Kidney tubule cell (primary cell): ENCODE data around the gene GAMT.

Experiments
- DNase-seq: peaks from one replicate; pipeline ENCODE4 v3.0.0-alpha.2; 2018; ENCODE audit warnings: low spot score

Gene GAMT

DNA sequence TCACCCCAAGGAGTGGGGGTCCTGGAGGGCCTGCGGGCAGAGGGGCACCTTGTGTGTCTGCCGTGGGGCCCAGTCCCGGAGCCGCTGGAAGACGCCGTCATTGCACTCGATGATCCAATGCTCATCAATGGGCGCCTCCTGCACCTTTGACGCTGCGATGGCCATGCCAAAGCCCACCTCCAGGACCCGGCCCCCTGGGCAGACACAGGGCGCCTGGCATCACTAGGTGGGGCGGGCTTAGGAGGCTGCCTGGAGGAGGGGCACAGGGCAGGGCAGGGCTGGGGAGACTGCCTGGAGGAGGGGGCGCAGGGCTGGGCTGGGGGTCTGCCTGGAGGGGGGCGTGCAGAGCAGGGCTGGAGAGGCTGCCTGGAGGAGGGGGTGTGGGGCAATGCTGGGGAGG, 1.6 kb downstream of the GAMT start:
- no peak for DNase-seq

DNA sequence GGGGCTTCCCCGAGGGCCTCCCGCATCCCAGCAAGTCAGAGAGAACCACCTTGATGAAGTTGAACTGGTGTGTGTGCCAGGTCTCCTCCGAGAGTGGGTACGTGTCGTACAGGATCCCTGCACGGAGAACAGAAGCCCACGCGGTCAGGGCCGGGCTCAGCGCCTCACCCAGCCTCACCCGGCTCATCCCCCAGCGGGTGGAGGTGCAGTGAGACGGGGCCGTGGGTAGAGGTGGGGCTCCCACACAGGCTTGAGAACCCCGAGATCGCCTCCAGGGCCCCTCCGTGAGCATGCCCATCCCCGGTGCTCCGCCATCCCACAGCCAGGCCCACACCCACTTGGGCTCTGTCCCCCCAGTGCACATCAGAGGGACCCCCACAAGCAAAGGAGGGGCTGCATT, 2.3 kb downstream of the GAMT start:
- no peak for DNase-seq

DNA sequence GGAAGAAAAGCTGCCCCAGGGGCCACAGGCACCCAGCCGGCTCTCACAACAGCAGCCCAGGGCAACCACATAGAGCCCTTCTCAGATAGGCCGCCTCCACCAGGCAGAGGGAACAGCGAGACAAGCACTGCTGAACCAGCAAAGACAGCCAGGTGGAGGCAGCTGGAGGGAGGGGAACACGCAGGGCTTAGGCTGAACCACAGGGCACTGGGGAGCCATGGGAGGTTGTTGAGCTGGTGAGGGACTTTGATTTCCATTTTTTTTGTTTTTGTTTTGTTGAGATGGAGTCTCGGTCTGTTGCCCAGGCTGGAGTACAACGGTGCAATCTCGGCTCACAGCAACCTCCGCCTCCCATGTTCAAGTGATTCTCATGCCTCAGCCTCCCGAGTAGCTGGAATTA, 3.5 kb downstream of the GAMT start:
- DNase-seq, result no peak

DNA sequence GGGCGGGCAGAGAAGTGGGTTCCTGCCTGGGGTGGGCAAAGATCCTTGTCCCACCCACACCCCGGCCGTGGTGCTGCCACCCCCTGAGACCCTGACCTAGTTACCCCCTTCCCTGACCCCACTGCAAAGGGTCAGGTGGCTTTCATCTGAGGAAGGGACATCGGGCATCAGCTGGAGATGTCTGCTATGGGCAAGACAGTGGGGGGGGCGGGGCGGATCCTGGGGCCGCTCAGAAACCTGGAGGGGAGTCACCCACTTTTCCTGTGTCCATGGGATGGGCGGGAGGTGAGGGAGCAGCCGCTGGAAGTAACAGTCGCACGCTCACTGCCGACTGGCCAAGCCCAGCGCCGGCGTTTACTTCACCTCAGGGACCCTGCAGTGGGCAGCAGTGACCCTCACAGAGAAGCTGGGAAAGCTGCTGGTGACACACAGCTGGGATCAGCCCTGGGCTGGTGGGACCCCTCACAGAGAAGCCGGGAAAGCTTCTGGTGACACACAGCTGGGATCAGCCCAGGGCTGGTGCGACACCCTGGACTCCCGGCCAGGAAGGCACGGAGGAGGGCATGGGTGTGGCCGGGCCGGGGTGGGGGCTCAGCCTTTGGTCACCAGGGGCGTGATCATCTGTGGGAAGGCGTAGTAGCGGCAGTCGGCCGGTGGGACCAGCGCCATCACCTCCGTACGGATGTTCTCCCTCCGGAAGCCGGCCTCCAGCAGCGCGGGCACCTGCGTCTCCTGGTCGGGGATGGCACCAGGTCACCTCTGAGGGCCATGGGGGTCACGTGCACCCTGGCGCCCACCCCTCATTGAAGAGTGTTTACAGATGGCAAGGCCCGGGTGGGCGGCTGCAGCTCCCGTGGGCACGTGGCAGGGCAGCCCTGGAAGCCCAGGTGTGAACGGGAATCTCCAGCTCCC, 4.3 kb downstream of the GAMT start:
- DNase-seq, result no peak

DNA sequence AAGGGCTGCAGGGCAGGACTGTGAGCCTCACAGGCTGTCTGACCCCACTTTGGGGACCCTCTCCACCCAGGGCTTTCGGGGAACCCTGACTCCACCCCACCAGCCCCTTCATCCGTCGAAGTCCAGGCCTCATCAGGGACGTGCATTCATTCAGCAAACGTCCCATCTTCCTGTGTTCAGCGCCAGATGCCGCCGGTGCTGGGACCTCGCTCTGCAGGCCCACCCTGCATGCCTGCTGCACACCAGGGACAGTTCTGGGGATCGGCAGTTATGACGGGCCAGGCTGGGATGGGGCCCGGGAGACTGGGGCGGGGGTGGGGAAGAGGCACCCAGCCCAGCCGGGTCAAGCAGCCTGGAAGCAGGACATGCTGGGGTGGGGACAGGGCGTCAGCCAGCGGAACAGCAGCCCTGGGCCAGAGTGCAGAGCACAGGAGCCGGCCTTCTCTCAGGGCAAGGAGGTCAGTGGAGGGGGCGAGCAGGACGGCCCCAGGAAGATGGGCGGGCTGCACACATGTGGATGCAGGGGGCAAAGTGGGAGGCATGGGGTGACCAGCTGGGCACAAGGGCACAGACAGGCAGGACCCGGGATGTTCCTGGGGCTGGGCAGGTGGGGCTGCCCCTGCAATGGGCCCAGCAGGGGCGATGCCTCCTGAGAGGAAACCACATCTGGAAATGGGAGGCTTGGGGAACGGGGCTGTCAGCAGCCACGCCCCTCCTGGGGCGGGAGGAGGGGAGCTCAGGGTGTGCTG, 5.1 kb downstream of the GAMT start:
- DNase-seq, result no peak

DNA sequence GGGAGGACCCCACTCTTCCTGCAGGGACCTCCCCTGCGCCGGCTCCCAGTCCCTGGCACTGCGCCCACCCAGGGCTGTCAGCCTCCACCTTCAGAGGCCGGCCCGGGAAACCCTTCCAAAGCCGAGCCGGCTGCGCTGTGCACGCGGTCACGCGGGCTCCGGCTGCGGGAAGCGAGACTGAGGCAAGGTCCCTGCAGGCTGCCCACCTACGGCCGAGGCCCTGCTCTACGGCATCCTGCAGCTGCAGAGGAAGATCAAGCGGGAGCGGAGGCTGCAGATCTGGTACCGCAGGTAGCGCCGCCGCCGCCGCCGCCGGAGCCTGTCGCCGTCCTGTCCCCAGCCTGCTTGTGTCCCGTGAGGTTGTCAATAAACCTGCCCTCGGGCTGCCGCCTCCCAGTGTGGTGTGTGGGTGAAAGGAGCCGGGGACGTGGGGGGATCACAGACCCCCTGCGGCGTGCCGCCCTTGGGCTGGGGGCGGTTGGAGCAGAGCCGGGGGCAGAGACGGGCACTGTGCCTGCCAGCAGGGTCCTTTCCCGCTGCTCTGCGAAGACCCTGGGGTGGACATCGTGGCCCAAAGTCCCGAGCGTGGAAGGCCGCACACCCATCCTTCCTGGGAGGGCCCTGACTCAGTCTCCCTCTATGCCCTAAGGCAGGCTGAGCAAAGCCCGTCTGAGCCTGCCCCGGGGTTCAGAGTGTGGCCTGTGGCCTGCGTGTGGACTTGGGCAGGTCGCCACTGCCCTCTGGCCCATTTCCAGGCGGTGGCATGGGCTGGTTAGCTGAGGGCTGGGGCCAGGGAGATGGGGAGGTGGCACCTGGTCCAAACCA, 5.9 kb downstream of the GAMT start:
- DNase-seq, result no peak

DNA sequence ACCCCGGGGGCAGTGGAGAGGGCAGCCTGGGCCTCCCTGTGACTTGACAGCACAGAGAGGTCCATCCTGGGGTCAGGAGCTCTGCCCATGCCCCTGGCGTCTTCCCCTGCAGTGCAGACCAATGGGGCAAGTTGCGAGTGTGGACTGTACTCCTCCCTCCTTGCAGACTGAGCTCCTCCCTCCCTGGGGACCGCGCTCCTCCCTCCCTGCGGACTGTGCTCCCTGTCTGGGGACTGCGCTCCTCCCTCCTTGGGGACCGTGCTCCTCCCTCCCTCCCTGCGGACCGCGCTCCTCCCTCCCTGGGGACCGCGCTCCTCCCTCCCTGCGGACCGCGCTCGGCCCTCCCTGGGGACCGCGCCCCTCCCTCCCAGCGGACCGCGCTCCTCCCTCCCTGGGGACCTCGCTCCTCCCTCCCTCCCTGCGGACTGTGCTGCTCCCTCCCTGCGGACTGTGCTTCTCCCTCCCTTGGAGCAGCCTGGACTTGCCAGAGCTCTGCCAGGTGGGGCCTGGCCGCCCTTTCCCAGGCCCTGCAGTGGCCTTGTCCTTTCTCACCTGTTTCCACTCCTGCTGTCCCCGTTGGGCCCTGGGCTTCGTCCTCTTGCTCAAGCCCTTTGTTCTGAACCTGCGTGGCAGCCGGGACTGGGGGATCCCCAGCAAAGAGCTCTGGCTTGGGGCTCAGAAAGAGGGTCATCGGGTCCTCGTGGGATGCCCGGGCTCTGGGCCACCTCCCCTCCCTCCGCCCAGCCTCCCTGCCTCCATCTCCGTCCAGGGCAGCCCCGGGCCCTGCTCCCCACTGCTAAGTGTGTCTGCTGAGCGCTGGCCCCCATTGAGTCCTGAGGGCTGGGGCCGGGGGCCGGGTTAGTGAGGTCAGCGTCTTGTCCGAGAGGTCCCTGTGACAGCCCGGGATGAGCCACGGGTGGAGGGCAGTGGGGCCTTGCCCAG, 6.8 kb downstream of the GAMT start:
- DNase-seq, result no peak

DNA sequence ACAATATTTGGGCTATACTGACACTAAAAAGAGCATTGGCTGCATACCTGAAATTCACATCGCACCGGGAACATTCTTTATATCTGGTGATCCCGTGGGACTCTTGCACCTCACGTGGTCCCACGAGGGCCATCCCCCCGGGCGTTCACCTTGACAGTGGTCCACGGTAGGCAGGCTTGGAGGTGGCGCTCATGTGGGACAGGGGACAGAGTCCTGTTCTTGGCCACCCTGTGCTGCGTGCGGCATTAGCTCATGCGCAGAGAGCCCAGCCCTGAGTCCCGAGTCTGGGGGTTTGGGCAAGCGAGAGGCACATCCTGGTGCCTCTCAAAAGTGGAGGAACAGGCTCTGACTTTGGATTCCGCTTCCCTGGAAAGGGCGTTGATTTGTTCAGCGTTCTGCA, 7.5 kb downstream of the GAMT start:
- DNase-seq, result no peak

DNA sequence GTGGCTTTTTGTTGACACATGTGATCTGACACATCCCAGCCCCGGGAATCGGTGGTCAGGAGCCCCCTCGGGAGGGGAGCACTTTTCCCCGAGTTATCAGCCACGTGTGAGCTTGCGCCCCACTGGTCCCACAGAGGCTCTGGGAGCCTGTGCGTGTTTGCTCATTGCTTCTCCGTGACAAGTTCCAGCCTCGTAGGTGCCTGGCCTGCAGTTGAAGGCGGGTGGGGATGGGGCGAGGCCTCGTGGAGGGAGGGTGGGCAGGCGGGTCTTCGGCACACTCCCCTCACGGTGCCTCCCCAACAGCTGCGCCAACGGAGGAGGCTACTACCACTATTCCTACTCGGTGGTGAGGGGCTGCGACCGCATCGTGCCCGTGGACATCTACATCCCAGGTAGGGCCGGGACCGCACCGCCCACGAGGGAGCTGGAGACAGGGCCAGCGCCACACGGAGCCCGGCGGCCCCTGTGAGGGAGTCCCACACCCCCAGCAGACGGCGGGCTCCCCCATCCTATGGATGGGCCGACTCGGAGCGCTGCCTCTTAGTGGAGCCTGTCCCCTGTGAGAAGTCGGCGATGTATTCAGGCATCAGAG, 8.3 kb downstream of the GAMT start:
- no peak for DNase-seq

DNA sequence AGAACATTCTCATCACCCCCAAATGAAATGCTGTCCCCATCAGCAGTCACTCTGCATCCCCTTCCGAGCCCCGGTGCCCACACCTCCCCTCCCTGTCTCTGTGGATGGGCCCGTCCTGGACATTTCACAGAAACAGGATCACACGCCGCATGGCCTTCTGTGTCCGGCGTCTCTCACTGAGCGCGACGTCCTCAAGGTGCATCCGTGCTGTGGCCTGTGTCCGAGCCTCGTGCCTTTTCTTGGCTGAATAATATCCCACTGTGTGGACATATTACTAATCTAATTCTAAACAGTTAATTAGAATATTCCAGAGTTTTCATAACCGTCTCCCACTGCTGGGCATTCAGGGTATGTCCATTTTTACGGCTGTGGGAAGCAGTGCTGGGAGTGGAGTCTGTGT, 8.9 kb downstream of the GAMT start:
- DNase-seq, result no peak

DNA sequence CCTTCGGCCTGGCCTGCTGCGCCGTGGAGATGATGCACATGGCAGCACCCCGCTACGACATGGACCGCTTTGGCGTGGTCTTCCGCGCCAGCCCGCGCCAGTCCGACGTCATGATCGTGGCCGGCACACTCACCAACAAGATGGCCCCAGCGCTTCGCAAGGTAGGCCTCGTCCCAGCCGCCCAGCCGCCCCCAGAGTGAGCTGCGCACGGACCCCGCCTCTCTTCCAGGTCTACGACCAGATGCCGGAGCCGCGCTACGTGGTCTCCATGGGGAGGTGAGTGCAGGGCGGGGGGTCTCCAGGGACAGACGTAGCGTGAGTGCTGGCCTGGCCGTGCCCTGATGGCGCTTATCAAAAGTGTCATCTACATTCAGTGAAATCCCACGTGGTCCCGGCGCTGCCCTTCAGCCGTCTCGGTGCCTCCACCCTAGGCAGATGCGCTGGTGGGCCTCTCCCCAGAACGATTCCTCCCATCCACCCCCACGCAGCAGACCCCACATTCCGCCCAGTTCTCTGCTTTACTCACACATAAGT, 10.4 kb downstream of the GAMT start:
- no peak for DNase-seq

DNA sequence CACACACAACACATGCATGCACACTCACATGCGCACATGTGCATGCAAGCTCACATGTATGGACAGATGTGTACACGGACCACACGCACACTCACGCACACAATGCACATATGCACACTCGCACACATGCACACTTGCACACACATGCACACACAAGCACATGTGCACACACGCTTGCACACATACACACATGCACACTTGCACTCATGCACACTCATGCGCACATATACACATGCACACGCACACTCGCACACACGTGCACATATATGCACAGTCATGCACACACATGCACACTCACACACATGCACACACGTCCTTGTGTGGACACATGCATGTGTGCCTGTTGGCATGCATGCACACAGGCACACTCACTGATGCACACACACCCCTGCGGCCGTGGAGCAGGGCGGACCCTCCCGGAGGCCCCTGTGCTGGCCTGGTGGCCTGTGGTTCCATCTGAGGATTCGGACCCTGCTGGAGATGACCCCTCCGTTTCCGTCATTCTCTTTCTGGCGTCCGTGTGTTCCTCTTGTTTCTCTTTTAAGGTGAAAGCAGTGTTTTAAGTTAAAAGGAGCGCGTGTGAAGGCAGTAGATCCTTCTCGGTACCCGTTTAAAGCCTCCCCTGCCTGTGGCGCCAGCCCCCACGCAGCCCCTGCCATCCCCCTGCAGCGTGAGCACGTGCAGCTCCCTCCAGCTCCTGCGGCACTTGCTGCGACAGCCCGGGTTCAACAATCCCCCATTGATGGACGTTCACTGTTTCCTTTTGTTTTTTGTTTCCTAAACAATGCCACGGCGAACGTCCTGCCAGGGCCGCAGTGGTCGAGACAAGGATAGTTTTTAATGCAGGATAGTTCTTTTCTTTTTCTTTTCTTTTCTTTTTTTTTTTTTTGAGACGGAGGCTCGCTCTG, 12.1 kb downstream of the GAMT start:
- DNase-seq, result no peak

DNA sequence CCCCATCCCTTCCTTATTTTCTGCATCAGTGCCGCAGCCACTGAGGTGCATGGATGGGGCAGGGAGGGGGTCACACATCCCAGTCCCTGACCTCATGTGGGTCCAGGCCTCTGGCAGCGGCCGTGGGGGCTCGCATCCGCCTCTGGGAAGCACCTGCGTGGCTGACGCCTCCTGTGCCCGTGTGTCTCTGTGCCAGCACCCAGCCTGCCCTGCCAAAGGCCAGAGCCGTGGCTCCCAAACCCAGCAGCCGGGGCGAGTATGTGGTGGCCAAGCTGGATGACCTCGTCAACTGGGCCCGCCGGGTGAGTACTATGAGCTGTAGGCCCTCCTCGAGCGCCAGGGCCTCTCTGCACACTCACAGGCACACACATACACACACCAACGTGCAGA, 12.7 kb downstream of the GAMT start:
- no peak for DNase-seq

DNA sequence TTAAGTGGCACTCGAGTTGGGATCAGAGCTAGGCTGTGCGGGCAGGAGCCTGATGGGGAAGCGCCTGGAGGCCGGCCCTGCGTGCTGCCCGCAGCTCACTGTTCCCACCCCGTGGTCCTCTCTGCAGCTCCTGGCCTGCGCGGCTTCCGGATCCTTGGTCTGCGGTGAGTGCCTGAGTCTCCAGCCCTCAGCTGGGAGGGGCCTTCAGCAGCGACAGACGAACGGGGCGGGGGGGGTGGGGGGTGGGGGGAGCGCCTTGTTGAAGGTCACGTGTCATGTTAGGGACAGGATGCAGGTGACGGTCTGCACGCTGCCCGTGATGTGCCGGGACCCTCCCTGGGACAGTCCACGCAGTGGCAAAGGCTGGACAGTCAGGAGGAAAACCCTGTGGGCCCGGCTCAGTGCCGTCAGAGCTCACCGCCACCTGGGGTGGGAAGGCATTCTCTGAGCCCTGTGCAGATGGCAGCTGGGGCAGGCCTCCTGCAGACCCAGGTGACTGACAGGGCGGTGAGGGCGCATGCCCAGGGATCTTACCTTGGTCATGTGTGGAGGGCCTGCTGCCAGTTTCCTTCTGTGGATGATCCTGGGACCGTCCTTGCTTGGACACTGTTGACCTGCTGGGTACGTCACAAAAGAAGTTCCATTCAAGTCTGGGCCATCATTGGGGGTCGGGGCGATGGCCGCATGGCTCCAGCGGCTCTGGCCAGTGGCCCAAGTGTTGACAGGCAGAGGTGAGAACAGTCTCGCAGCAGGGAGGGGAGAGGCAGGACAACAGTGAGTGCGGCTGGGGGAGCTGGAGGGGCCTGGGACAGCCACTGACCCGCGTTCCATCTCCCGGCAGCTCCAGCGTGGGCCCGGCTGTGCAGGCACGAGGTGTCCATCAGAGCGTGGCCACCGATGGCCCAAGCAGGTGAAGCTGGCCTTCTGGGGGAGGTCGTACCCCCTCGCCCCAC, 13.4 kb downstream of the GAMT start:
- DNase-seq, result no peak

DNA sequence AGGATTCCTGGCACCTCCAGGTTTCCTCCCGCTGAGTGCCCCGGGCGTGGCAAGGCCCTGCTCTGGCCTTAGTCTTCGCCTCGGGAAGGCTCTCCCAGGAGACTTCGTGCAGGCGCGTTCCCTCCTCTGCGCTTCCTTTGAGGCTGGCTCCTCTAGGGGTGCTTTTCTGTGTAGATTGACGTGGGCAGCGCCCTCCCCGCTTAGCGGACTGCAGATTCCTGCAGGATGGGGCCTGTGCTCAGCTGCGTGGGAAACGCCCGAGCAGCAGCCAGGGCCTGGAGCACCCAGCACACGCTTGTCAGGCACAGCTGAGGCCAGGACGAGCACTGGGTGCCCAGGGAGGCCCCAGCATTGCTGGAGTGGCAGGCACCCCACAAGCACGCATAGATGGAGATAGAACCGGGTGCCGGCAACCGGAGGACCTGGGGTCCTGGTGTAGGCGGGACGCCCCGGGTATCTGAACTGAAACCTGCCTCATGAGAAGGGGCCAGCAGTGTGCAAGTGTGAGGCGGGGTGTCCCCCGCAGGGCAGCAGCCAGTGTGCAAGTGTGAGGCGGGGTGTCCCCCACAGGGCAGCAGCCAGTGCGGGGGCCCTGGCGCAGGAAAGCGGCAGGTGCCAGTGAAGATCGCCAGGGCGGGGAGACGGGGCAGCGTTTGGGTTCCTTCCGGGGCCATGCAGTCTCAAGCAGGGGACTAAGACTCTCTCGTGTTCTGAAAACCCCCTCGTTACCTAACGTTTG, 14.2 kb downstream of the GAMT start:
- no peak for DNase-seq

DNA sequence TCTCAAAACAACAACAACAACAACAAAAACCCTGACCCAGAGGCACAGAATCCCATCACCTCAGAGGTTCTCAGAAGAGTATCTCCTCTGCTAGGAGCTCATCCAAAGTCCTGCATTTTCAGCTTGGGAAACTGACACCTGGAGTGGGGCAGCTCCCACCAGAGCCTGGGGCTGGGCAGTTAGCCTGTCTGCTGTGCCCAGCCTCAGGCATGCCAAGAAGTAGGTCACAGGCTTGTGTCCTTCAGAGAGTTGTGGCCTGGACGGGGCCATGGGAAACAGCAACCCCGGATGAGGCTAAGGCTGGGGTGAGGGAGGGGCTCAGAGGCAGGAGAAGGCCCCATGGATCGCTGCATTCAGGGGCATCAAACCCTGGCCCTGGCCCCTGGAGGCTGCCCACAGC, 15.5 kb downstream of the GAMT start:
- no peak for DNase-seq

DNA sequence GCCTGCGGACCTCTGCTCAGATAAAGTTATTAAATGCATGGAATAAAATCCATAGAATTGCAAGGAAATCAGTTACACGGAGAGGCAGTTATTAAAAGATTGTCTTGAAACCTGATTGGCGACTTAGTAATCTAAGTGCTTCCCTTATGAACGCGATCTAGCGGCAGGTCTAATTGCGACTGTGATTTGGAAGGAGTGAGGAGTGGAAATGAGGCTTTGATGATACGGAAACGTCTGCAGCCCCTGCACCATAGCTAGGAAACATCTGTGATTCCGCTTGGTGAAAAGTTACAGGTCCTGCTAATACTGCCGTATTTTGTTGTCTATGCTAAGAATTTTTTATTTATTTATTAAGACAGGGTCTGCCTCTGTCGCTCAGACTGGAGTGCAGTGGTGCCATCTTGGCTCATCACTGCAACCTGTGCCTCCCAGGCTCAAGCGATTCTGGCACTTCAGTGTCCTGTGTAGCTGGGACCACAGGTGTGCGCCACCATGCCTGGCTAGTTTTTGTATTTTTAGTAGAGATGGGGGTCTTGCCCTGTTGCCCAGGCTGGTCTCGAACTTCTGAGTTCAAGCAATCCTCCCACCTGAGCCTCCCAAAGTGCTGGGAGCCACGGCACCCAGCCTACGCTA, 16.7 kb downstream of the GAMT start:
- DNase-seq, result no peak
